Smooth muscle cell (in vitro differentiated cells): Measurements from ENCODE around the gene AFAP1. TPM values are rescaled to one million over a fixed set of nuclear protein-coding genes. Genes with fewer than 3 reads are reported as not detected.

ENCODE experiments used
- DNase-seq: peaks from one replicate; lab custom pipeline; 2025; ENCODE audit not compliant: unreplicated experiment; lab: John Stamatoyannopoulos, UW
- H2AFZ ChIP-seq: fragments of 200-600 bp; sonication (generic); 2 replicates; pipeline ENCODE4 v1.6.0; 2016; ENCODE audit warnings: antibody characterized with exemption, low read depth, mild to moderate bottlenecking
- H3F3A ChIP-seq: fragments of 200-600 bp; sonication (generic); 2 replicates; pipeline ENCODE4 v1.6.0; 2017; ENCODE audit warnings: antibody characterized with exemption, low read depth
- H3K27ac ChIP-seq: fragments of 200-600 bp; sonication (generic); 2 replicates; pipeline ENCODE4 v1.5.1; 2016; ENCODE audit warnings: low read depth, mild to moderate bottlenecking
- H3K27me3 ChIP-seq: fragments of 200-600 bp; sonication (generic); 2 replicates; pipeline ENCODE4 v1.6.1; 2016; ENCODE audit warnings: low read depth, mild to moderate bottlenecking
- H3K36me3 ChIP-seq: fragments of 200-600 bp; sonication (generic); 2 replicates; pipeline ENCODE4 v1.5.1; 2016; ENCODE audit warnings: low read depth
- H3K4me1 ChIP-seq: fragments of 200-600 bp; sonication (generic); 2 replicates; pipeline ENCODE4 v1.5.1; 2016; ENCODE audit warnings: low read depth
- H3K4me2 ChIP-seq: fragments of 200-600 bp; sonication (generic); 2 replicates; pipeline ENCODE4 v1.6.0; 2016; ENCODE audit warnings: mild to moderate bottlenecking
- H3K4me3 ChIP-seq: fragments of 200-600 bp; sonication (generic); 2 replicates; pipeline ENCODE4 v1.5.1; 2016; ENCODE audit warnings: mild to moderate bottlenecking
- H3K79me2 ChIP-seq: fragments of 200-600 bp; sonication (generic); 2 replicates; pipeline ENCODE4 v1.6.0; 2016; ENCODE audit warnings: low read depth, mild to moderate bottlenecking
- H3K9ac ChIP-seq: fragments of 200-600 bp; sonication (generic); 2 replicates; pipeline ENCODE4 v1.6.0; 2016; ENCODE audit warnings: low read depth
- H3K9me3 ChIP-seq: fragments of 200-600 bp; sonication (generic); replicated peaks from 2 replicates; pipeline ENCODE4 v1.5.1; 2016; ENCODE audit warnings: low read depth
- H4K20me1 ChIP-seq: fragments of 200-600 bp; sonication (generic); 2 replicates; pipeline ENCODE4 v1.6.0; 2016; ENCODE audit warnings: low read depth
- WGBS: methylation state at CpG from one replicate; pipeline ENCODE4 v1.1.7; 2016; ENCODE audit warnings: low lambda C conversion rate; 5-methylcytosine and 5-hydroxymethylcytosine counted together
- polyA plus RNA-seq: library from polyadenylated mRNA; unstranded; fragments of >200 nt; fragmentation: Nextera tagmentation; extraction: Ambion mirVana; gene quantifications from 2 replicates; pipeline ENCODE4 v1.2.1, GENCODE V29; 2016
- total RNA-seq: library from RNA; depleted of rRNA; stranded (reverse); fragments of >200 nt; gene quantifications from 2 replicates; pipeline ENCODE4 v1.2.3, GENCODE V29; 2014
- TF ChIP-seq, protein P1 (sequence below): fragments of 200-600 bp; sonication (generic); IDR thresholded peaks from 2 replicates; pipeline ENCODE4 v1.5.1; 2017; ENCODE audit warnings: borderline replicate concordance, mild to moderate bottlenecking, antibody characterized with exemption; ENCODE audit not compliant: insufficient read depth, poor library complexity, severe bottlenecking

The AFAP1 gene
- total and polyA plus RNA-seq, 2 experiments from 2014 or later = 12.6 to 24.8 TPM

DNA sequence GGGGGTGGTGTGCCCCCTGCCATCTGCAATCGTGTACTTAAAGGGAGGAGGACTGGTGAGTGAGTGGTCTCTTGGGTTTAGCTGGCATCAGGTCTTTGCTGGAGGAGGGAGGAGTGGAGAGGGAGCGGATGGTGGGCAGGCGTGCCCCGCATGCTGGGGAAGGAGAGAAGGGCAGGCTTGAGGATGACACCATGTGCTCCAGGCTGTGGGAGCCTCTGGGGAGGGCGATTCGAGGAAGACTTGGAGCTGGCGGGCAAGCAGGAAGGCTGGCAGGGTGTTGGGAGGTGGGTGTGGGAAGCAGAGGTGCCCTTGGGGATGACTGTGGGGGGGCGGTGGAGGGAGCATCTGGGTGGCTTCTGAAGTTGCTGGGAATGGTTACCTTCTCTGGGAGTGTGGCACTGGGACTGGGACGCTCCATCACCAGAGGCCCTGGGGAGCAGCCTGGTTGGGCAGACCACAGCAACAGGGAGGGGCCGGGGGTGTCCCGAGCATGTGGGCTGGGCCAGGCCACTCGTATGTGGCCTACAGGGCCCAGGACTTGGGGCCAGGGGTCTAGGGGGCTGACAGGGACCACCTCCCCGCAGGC, 30.8 kb upstream of the AFAP1 start:
- H3K4me2 ChIP-seq = peak overlapping the region; percentile 71
- no peaks in the 10 kb centered on the region for H3K79me2 ChIP-seq
- H3F3A ChIP-seq = peaks cover 31% of the 10 kb centered on the region
- H4K20me1 ChIP-seq = no peaks in the 10 kb centered on the region
- DNase-seq = no peak
- no peaks in the 10 kb centered on the region for H3K27me3 ChIP-seq
- H3K27ac ChIP-seq = peak overlapping the region; percentile 90
- no peak overlapping the region for H2AFZ ChIP-seq
- no peak overlapping the region for H3K4me3 ChIP-seq
- TF ChIP-seq, protein P1, sequence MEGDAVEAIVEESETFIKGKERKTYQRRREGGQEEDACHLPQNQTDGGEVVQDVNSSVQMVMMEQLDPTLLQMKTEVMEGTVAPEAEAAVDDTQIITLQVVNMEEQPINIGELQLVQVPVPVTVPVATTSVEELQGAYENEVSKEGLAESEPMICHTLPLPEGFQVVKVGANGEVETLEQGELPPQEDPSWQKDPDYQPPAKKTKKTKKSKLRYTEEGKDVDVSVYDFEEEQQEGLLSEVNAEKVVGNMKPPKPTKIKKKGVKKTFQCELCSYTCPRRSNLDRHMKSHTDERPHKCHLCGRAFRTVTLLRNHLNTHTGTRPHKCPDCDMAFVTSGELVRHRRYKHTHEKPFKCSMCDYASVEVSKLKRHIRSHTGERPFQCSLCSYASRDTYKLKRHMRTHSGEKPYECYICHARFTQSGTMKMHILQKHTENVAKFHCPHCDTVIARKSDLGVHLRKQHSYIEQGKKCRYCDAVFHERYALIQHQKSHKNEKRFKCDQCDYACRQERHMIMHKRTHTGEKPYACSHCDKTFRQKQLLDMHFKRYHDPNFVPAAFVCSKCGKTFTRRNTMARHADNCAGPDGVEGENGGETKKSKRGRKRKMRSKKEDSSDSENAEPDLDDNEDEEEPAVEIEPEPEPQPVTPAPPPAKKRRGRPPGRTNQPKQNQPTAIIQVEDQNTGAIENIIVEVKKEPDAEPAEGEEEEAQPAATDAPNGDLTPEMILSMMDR = no peak
- no peaks in the 10 kb centered on the region for H3K9me3 ChIP-seq
- 81% methylated on average over 11 of the region's 13 CpGs for WGBS
- peak overlapping the region; percentile 33 for H3K9ac ChIP-seq
- H3K36me3 ChIP-seq = no peaks in the 10 kb centered on the region
- peaks cover 10% of the 10 kb centered on the region for H3K4me1 ChIP-seq

- Histone ChIP-seq H3K4me2 (no peak overlapping the region), H3K27me3 (no peaks in the 10 kb centered on the region), H3K9ac (no peak overlapping the region), H3K36me3 (no peaks in the 10 kb centered on the region), H2AFZ (no peak overlapping the region), H3K4me1 (peaks cover 10% of the 10 kb centered on the region), H3K9me3 (no peaks in the 10 kb centered on the region), H4K20me1 (no peaks in the 10 kb centered on the region), H3F3A (peaks cover 27% of the 10 kb centered on the region), H3K4me3 (no peak overlapping the region), H3K27ac (peak overlapping the region; percentile 90), H3K79me2 (no peaks in the 10 kb centered on the region)
- TF ChIP-seq, protein P1 = no peak
- no peak for DNase-seq
- 63% methylated on average over 16 of the region's 16 CpGs for WGBS
Measured at GRCh38 chr4:7968262-7968896, 28.7 kb upstream of the AFAP1 start.

GRCh38 chr4:7967501-7968261, 28.0 kb upstream of the AFAP1 start:
- Histone ChIP-seq H3F3A (peaks cover 23% of the 10 kb centered on the region), H3K79me2 (no peaks in the 10 kb centered on the region), H3K27me3 (no peaks in the 10 kb centered on the region), H4K20me1 (no peaks in the 10 kb centered on the region), H3K4me2 (no peak overlapping the region), H3K4me1 (peaks cover 10% of the 10 kb centered on the region), H3K36me3 (no peaks in the 10 kb centered on the region), H3K9me3 (no peaks in the 10 kb centered on the region), H2AFZ (no peak overlapping the region), H3K9ac (no peak overlapping the region), H3K4me3 (no peak overlapping the region), H3K27ac (peak overlapping the region; percentile 90)
- WGBS = 82% methylated on average over 21 of the region's 21 CpGs
- TF ChIP-seq, protein P1 = no peak
- DNase-seq = no peak
